Astrocyte (in vitro differentiated cells and primary cell): ENCODE data around the gene CD5L.

Source experiments
- CTCF ChIP-seq: IDR thresholded peaks from 2 replicates; pipeline ENCODE4 v1.5.1; 2011; ENCODE audit warnings: low read depth, mild to moderate bottlenecking, inconsistent platforms, low read length, moderate library complexity; ENCODE audit not compliant: insufficient read depth
- EZH2 ChIP-seq: IDR thresholded peaks from 2 replicates; pipeline ENCODE4 v1.6.1; 2012; ENCODE audit warnings: mild to moderate bottlenecking, low read length, inconsistent platforms; ENCODE audit not compliant: insufficient read depth

- no peak for TF ChIP-seq CTCF
- TF ChIP-seq EZH2 = no peak
Measured at GRCh38 chr1:157782931-157783330, 58.7 kb downstream of the CD5L start.
